GM19324 (cell line): ENCODE results near the gene ABI2.
"Not testable (repeated sequence)": the region's sequence is repeated elsewhere in the genome, so short reads cannot be mapped to it uniquely, and the experiment has no call there.

Experiments used
- ATAC-seq: cut with Tn5 transposase; IDR thresholded peaks from one replicate; pipeline ENCODE4 v1.9.1; 2021; ENCODE audit warnings: mild to moderate bottlenecking, moderate library complexity; ENCODE audit not compliant: unreplicated experiment, low FRiP score

Gene ABI2

GRCh38 chr2:203327901-203328759, at the start of gene ABI2:
Gene ABI2, plus strand, starts transcription at chr2:203328394. Its CDS starts 121 bp downstream, at chr2:203328515.
- peak; percentile 79 for ATAC-seq

GRCh38 chr2:203279288-203279687, 48.9 kb upstream of the ABI2 start:
- no peak for ATAC-seq

- ATAC-seq, result no peak
These were observed 47.6 kb upstream of the ABI2 start for GRCh38 chr2:203280428-203281064.

GRCh38 chr2:203282101-203282500, 46.1 kb upstream of the ABI2 start:
- no peak for ATAC-seq

GRCh38 chr2:203286532-203286931, 41.7 kb upstream of the ABI2 start:
- no peak for ATAC-seq

- no peak for ATAC-seq
These were observed 26.5 kb upstream of the ABI2 start for GRCh38 chr2:203301667-203302066.

GRCh38 chr2:203302586-203302985, 25.6 kb upstream of the ABI2 start:
- not testable (repeated sequence) for ATAC-seq

GRCh38 chr2:203310688-203311436, 17.3 kb upstream of the ABI2 start:
- no peak for ATAC-seq

GRCh38 chr2:203326356-203326755, 1.8 kb upstream of the ABI2 start:
- no peak for ATAC-seq

- ATAC-seq, result peak; percentile 3
These were observed 653 bp upstream of the ABI2 start for GRCh38 chr2:203327582-203327900.

GRCh38 chr2:203328760-203329540, 756 bp downstream of the ABI2 start:
- ATAC-seq, result peak; percentile 56

GRCh38 chr2:203330434-203330833, 2.2 kb downstream of the ABI2 start:
- no peak for ATAC-seq

GRCh38 chr2:203338322-203338721, 10.1 kb downstream of the ABI2 start:
- ATAC-seq, result no peak

- no peak for ATAC-seq
These were observed 12.7 kb downstream of the ABI2 start for GRCh38 chr2:203340791-203341487.

- ATAC-seq, result no peak
These were observed 13.6 kb downstream of the ABI2 start for GRCh38 chr2:203341741-203342310.

GRCh38 chr2:203342374-203342773, 14.2 kb downstream of the ABI2 start:
- not testable (repeated sequence) for ATAC-seq

GRCh38 chr2:203344667-203345066, 16.5 kb downstream of the ABI2 start:
- ATAC-seq, result no peak

GRCh38 chr2:203346612-203347011, 18.4 kb downstream of the ABI2 start:
- no peak for ATAC-seq

GRCh38 chr2:203347375-203347774, 19.2 kb downstream of the ABI2 start:
- ATAC-seq, result no peak
